Inferior parietal cortex (tissue), 1 donor: ENCODE results near the gene S100A11.

Experiments used
- DNase-seq: peaks from one replicate; pipeline ENCODE4 v3.0.0-alpha.2; 2016; ENCODE audit errors: extremely low spot score

The S100A11 gene

DNA sequence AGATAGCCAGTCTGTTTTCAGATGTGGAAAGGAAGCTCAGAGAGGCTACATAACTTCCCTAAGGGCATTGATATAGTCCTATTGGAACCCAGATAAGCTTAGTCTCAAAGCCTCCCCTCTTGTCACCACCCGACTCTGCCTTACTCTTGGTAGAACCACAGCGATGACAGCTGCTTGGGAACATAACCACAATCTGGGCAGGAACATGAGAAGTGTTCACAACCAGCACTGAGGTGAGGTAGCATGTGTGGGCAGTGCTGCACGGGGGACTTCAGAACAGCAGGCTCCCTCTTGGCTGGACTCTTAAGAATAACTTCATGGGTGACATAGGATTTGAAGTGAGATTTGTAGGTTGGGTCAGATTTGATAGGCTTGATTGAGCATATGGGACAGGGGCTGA is 33.8 kb downstream of the S100A11 start:
- DNase-seq, result no peak

DNA sequence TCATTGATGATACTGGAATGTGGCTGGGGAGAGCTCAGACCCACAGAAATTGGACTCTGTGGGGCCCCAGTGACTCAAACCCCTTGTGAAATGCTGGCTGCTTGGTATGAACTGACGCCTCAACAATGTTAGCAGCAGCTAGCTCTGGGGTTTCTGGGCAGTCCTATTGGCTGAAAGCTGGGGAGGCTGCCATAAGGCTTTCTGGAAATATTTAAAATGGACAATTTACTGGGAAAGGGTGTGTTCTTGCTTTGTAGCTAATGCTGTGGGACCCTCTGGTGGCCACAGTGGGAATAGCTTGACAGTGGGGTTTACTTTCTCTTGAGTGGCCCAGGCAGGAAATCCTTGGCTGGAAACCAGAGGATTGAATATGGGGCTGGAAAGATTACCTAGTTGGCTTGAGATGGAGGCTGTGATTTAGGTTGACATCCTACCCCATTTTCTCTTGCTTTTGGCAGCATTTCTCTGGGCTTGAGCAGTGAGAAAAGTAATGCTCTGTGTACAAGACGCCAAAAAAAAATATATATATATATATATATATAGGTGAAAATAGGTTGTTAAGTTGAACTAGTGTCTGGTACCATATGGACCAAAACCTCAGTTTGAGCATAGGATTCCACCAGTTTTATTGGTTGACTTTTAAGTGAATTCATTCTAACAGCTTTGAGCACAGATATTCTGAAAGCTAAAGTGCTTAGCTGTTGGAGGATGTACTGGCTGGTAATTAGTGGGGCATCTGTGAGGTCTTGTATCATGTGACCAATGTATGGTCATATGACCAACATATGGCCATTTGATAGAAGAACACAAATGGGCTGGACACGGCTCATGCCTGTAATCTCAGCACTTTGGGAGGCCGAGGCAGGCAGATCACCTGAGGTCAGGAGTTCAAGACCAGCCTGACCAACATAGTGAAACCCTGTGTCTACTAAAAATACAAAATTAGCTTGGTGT is 34.9 kb downstream of the S100A11 start:
- DNase-seq, result peak; percentile 88

DNA sequence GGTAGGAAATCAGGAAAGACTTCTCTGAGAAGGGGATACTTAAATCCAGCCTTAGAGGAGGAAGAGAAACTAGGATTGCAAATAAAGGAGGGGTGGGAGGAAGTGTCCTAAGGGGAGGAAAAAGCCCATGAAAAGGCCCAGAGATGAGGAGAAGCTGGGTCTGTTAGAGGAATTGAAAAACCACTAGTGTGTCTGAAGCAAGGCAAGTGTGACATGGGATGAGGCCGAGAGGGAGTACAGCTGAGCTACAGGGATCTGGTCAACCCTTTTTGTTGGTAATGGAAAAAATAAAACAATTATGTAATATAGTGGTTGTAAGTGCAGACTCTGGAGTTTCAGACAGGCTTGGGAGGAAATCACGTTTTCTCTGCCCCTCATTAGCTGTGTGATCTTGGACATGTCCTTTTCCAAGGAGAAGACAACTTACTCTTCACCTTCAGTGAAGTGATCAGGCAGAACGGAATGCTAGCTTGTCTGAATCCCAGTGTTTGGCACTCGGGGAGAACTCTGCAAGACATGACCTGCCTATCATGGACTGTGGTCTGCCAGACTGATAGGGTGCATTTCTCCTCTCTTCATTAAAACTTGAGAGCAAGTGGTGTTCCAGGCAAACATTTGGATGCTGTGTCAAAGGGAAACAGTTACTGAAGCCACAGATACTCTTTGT is 35.7 kb downstream of the S100A11 start:
- DNase-seq, result no peak

DNA sequence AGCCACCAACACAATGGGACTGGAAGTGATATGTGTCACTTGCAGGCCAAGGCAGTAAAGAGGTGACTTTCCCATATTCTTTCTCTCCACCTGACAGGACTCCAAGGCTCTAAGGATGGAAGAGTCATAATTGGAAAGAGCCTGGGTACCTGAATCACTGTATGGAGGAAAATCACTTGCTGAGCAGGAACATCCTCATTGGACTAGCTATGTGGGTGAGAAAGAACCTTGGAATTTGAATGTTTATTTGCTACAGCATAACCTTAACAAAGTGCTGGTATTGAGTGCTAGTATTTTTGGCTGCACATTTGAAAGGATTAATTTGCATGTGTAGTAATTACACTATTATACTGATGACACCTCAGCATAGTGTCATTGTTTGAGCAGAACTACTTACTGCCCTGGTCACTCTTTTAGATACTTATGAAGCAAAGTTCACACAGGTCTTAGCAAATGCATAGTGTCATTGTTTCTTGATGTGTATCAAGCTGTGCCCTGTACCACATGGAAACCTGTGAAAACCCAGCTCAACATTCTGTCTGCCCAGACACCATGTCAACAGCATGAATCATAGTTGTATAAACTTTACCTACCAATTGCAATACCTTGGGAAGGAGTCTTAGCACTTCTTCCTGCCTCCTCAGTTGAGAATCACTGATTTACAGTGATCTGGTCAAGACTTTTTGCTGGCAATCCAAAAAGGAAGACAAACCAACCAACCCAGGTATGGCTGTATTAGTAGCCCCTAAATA is 38.0 kb downstream of the S100A11 start:
- no peak for DNase-seq

DNA sequence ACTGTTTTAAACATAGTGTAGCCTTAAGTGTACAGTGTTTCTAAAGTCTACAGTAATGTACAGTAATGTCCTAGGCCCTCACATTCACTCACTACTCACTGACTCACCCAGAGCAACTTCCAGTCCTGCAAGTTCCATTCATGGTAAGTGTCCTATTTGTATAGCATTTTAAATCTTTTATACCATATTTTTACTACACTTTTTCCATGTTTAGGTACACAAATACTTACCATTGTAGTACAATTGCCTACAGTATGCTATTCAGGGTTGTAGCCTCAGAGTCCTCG is 39.6 kb downstream of the S100A11 start:
- DNase-seq, result no peak

DNA sequence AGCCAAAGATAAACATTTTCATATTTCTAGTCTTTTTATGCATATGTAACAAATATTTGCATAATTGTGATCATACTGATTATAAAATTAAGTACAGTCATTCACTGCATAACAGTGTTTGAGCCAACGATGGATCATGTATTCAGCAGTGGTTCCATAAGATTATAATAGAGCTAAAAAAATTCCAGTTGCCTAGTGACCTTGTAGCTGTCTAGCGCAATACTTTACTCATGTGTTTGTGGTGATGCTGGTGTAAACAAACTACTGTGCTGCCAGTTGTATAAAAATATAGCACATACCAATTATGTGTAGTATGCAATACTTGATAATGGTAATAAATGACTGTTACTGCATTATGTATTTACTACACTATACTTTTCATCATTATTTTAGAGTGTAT is 41.0 kb downstream of the S100A11 start:
- DNase-seq, result no peak

DNA sequence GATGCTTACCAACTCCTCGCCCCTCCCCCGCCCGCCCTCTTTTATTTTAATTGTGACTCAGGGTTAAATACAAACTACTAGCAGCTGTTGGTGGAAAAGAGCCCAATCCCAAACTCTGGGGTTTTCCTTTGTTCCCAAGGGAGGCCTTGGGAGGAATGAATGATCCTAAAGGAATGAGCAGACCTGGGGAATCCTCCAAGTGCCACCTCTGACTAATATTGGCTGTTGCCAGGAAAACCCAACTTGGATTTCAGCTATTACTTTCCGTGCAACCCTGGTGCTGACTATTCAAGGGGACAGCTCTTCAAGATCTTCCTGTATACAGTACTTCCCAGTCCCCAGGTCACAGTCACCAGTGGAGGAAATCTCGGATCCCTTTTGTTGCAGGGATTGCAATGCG is 41.8 kb downstream of the S100A11 start:
- no peak for DNase-seq

DNA sequence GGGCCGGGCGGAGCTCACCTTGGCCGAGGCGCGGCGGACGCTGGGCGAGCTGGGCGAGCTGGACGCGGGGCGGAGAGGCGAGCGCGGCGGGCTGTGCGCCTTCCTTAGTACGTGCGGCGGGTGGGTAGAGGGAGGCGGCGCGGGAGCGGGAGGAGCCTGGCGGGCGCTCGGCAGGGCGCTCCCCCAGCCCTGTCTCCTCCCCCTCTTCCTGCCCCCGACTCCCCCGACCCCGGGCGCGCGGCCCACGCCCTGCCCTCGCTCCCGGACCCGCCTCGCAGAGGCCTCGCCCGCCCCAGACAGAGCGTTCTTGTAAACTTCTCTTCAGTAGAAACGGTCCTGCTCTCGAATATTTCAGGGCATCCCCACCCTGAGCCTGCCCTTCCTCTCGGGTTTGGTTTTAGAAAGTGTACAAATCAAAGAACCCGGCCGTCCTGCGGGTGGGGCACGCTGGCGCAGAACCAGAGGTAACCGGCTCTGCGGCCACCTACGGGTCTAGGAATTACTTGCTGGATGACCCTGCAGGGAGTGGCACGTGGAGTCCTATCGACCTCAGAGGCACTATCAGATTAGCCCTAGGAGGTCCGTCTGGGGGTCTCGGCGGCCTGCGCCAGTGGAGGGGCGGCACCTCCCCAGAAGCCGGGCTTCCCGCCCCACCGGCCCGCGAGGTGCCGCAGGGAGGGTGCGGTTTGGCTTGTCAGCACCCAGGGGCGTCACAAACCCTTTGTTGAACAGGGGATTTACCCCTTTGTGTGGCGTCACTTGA is 42.9 kb downstream of the S100A11 start, which contains the start of gene S100A10:
S100A10 (minus strand) TSS at position 126 of the 763 bp plus-strand sequence. CDS start 7,629 bp downstream, outside the sequence.
- no peak for DNase-seq

DNA sequence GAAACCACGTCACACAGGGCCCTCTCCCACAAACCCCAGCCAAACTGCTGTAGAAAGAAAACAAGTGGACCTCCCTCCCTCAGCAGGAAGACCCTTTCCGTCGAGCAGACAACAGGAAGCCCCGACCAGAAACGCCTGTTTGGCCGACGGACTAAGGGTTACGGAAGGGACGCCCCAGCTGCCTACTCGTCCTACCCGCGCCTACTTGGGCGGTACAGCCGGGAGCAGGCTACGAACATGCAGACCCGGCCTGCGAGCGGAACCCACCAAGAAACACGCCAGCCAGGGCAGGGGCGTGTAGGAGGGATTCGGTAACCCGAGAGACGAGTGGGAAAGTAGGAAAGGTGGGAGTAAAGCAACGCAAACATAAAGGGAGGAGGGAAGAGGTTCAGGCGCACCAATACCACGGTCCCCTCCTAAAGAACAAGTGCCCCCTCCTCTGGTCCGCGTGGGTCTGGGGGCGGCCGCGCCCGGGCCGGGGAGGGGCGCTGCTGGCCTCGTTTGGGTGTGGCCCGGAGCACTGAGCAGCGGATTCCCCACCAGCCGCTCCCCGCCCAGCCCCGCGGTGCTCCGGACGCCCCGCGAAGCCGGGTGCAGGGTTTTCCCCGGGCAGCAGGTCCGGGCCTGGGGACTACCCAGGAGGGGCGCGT is 43.6 kb downstream of the S100A11 start:
- no peak for DNase-seq

DNA sequence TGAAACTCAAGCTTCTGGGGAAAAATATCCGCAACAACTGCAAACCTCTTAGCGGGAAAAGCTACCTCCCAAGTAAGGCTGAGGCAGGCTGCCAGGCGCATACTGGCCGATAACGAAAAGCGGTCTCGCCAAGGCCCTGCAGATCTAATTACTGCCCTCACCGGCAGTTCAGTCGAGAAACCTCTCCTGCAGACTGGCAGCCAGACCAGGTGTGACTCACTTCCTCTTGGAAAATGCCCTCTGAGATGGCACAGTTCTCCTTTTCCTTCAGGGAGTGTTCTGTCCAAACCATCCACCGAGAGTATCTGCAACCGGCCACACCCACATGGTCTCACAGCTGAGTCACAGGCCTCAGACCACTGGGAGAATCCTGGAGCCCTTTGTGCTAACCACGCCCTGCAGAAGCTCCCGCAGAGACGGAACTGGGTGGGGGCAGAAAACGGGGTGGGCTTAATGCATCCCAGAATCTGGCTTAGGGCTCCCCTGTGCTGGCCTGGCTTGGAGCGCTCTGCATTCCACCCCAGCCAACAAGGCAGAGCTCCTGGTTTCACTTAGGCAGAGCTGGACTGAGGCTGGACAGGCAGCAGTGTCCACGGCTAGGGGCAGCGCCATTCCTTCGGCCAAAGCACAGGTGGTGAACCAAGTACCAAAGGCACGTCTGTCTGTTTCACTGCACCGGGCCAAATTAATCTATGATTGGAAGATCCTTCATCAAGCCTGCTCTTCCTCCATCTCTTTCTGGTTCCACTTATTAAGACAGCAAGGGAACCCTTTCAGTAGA is 44.3 kb downstream of the S100A11 start:
- no peak for DNase-seq

DNA sequence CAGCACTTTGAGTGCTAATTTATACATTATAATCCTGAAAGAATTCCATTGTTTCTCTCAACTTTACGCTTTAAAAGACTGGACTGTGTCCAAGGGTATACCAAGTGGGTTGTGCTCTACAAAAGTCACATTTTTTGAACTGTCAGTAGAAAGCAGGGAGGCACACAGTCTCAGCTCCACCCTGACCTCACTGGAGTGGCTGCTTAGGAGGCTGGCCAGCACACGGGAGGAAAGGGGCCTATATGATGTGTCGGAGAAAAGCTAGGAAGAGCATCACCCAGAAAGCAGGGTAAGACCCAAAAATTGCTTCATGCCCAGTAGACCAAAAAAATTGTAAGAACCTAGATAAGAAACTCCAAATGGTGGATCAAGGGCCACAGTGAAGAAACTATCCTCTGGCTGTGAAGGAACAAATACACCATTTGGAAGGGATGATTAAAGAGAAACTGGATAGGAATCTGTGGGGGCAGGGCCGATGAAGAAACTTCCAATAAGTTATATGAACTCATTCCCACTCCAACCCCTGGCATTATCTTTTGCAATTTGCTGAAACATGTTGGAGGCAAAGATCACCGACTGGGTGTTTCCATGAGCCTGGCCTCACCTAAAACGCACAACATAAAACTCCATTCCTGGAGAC is 45.0 kb downstream of the S100A11 start:
- no peak for DNase-seq

DNA sequence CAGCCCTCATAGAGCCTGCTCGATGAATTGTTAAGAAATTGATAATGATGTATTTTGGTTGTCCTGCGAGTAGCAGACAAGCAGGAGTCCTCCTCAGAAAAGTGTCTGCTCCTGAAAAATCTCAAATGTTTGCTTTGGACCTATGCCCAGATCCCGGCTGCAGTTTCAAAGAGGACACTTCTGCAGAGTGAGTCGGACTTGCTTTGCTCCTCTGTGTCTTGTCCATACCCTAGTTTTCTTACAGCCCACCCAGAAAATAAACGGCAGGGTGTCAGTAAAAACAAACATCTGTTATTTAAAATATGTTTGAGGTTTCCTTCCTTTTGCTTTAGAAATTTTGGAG is 46.0 kb downstream of the S100A11 start:
- DNase-seq, result no peak

DNA sequence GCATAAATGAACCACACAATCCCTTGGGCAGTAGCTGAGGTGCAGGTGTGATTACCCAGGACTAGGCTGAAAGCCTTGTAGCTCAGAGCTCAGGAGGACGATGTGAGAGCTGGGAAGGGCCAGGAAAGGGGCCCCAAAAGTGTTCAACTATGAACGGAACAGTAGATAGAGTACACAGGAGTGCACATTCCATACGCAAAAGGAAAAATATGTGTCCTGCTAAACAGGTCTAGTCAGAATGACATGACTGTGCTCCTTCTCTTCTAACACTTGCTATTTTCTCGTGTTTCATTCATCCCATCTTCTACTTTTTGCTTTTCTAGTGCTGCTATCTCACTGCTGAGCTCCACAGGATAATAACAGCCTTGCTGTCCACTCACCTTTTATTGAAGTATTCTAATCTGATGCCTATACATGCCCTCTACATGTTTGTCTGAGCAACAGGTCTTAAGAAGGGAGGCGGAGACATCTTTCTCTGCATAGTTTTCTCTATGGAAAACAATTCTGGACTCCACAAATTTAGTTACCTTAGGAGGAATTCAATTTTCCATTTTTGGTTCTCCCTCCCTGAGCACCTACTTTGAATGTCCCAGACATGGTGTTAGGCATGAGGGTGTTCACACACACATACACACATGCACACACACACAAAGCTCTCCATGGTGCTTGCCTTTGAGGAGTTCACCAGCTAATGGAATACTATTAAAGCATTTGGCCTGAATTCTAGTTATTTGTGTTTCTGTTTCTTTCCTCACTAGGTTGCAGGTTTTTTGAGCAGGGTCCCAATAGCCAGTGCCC is 46.5 kb downstream of the S100A11 start:
- no peak for DNase-seq

DNA sequence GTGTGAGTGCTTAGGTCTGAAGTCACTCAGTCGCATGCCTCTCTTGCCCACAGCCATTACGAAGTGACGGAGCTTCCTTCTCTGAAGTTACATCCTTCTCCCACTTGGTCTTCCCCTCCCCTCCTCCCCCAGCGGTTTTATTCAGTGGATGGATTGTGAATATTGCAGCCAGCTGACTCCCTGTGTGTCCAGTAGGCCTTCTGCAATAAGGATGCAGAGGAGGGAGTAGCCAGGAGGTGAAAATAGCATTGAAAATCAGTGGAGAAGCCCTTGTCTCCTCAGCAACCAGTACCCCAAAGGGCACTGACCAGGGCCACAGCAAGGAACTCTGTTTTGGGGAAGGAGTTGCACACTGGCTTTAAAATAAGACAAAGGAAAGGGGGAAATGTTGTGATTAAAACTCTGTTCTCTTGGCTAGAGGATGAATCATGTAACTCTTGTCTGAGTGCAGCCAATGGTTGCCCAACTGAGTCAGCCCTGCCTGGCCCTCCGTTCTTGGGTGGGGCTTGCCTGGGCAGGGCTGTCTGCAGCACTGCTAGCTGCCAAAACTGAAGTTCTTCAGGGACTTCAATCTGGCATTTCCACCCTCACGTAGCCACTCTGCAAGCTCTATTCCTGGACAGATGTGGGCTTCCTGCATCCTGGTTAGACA is 47.5 kb downstream of the S100A11 start:
- no peak for DNase-seq

DNA sequence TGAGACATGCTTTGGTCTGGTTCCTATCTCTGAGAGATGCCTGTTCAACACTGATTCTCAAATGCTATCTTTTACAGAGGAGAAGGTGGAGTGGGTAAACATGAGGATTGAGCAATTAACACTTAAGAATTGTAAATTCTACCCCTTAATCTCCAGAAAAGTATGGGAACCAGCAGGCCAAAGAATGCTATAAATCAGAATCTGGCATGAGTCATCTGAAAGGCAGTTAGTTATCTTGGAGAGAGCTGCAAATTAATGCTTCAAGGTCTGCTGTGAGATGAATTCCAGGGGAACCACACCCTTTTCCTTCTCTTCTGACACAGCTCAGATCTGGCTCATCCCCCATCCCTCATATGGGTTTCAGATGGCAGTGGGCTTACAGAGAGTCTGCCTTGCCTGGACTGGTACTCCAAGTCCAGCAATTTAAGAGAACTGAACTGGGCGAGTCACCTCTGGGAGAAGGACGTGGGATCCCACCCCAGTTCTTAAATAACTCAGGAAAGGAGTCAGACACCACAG is 48.3 kb downstream of the S100A11 start:
- no peak for DNase-seq

DNA sequence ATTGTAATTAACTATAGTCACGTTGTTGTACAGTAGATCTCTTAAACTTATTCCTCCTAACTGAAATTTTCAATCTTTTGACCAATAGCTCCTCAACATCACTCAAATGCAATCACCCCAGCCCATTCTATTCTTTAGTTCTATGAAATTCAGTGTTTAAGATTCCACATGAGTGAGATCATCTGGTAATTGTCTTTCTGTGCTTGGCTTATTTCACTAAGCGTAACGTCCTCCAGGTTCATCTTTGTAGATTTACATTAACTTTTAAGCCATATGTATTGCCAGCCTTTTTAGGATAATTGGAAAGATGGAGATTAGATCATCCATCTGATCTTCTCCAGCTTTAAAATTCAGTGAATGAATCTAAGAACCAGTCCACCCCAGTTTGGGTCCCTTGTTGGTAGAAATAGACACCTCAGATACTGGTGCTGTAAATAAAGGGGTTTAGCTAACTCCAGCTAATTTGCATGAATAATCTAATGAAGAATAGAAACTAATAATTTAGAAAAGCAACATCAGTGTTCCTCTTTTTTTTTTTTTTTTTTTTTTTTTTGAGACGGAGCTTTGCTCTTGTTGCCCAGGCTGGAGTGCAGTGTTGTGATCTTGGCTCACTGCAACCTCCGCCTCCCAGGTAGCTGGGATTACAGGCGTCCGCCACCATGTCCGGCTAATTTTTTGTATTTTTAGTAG is 50.2 kb downstream of the S100A11 start:
- DNase-seq, result no peak

DNA sequence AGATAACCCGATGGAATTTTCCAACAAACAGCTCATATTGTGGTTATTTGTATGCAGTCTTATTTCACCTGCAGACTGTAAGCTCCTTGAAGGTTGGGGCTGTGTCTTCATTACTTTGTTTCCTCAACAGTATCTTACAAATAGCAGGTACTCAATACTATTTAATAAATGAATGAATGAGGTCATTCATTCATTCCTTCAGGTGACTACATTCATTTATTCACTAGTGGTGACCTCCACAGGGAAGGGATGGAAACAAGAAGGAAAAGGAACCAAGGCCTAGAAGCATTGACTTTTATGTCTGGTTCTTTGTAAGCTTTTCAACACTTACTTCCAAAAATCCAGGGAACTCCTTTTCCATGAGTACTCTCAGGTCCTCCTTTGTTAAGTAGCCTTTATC is 51.0 kb downstream of the S100A11 start:
- DNase-seq, result no peak

DNA sequence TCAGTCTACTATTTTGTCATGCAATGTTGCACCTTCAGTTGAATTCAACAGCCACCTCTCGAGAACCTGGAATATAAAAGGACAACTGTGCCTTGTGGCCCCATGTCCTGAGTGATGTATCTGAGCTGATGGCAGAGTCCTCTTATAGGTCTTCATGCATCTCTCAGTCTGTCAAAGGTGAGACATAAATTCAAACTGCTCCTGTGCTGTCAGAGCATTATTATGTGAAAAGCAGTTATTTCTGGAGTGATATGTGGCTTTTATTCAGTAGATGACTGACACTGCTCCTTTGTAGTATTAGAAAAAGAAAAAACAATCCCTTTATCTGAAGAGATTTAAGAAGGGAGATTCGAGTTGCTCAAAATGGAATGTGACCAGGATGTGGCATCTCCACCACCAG is 51.5 kb downstream of the S100A11 start:
- no peak for DNase-seq
